Karpas-422 (cell line): ENCODE data around the gene SIGLEC12. TPM values are rescaled to one million over a fixed set of nuclear protein-coding genes. Genes with fewer than 3 reads are reported as not detected.

Experiments used
- DNase-seq: peaks from one replicate; pipeline ENCODE4 v3.0.0-alpha.2; 2015
- H2AFZ ChIP-seq: fragments of 200-600 bp; sonication (generic); 2 replicates; pipeline ENCODE4 v1.6.1; 2014; ENCODE audit warnings: antibody characterized with exemption, low read length, mixed read lengths
- H3K27ac ChIP-seq: fragments of 200-600 bp; sonication (generic); 2 replicates; pipeline ENCODE4 v1.5.1; 2014; ENCODE audit warnings: mild to moderate bottlenecking, low read length, moderate library complexity
- H3K27me3 ChIP-seq: fragments of 200-600 bp; sonication (generic); 2 replicates; pipeline ENCODE4 v1.6.1; 2014; ENCODE audit warnings: low read length, mixed read lengths
- H3K36me3 ChIP-seq: fragments of 200-600 bp; sonication (generic); 2 replicates; pipeline ENCODE4 v1.6.1; 2014; ENCODE audit warnings: low read length, mixed read lengths; ENCODE audit not compliant: insufficient read depth
- H3K4me1 ChIP-seq: fragments of 200-600 bp; sonication (generic); 2 replicates; pipeline ENCODE4 v1.6.1; 2014; ENCODE audit warnings: mild to moderate bottlenecking, low read length, mixed read lengths
- H3K4me2 ChIP-seq: fragments of 200-600 bp; sonication (generic); 2 replicates; pipeline ENCODE4 v1.6.1; 2014; ENCODE audit warnings: low read length, low read depth, mild to moderate bottlenecking; ENCODE audit not compliant: poor library complexity, severe bottlenecking
- H3K4me3 ChIP-seq: fragments of 200-600 bp; sonication (generic); 2 replicates; pipeline ENCODE4 v1.5.1; 2014; ENCODE audit warnings: mild to moderate bottlenecking, antibody characterized with exemption, low read length, mixed read lengths
- H3K79me2 ChIP-seq: fragments of 200-600 bp; sonication (generic); 2 replicates; pipeline ENCODE4 v1.6.1; 2014; ENCODE audit warnings: mild to moderate bottlenecking, low read length, mixed read lengths
- H3K9ac ChIP-seq: fragments of 200-600 bp; sonication (generic); 2 replicates; pipeline ENCODE4 v1.6.0; 2014; ENCODE audit warnings: low read length
- H3K9me2 ChIP-seq: fragments of 200-600 bp; sonication (generic), shearing (Covaris generic); replicated peaks from 2 replicates; pipeline ENCODE4 v1.6.0; 2014; ENCODE audit warnings: mild to moderate bottlenecking, low read length, moderate library complexity; ENCODE audit not compliant: insufficient read depth
- H3K9me3 ChIP-seq: fragments of 300-700, 200-600 bp; sonication (generic); 2 replicates; pipeline ENCODE4 v1.6.1; 2014; ENCODE audit warnings: low read length, mixed read lengths
- H4K20me1 ChIP-seq: fragments of 200-600 bp; sonication (generic); 2 replicates; pipeline ENCODE4 v1.6.1; 2014; ENCODE audit warnings: mild to moderate bottlenecking, antibody characterized with exemption, low read length, low read depth; ENCODE audit not compliant: insufficient read depth
- total RNA-seq: library from RNA; depleted of rRNA; stranded (reverse); fragments of >200 nt; shearing (Covaris generic); gene quantifications from 2 replicates; pipeline ENCODE4 v1.2.3, GENCODE V29; 2014; ENCODE audit warnings: low replicate concordance

Gene SIGLEC12
- total RNA-seq, 1 experiment from 2014 or later = not detected

- no peaks in the 10 kb centered on the region for H3K36me3 ChIP-seq
- H4K20me1 ChIP-seq = no peaks in the 10 kb centered on the region
- no peak overlapping the region for H3K4me2 ChIP-seq
- no peaks in the 10 kb centered on the region for H3K79me2 ChIP-seq
- H2AFZ ChIP-seq = no peak overlapping the region
- H3K9me3 ChIP-seq = no peaks in the 10 kb centered on the region
- no peak for DNase-seq
- no peak overlapping the region for H3K27ac ChIP-seq
- H3K4me1 ChIP-seq = peaks cover 7% of the 10 kb centered on the region
- no peak overlapping the region for H3K9ac ChIP-seq
- no peaks in the 10 kb centered on the region for H3K9me2 ChIP-seq
- H3K27me3 ChIP-seq = no peaks in the 10 kb centered on the region
- no peak overlapping the region for H3K4me3 ChIP-seq
Measured at GRCh38 chr19:51513968-51514367, 12.4 kb upstream of the SIGLEC12 start.

- Histone ChIP-seq H3K4me1 (peaks cover 7% of the 10 kb centered on the region), H3K79me2 (no peaks in the 10 kb centered on the region), H3K4me2 (no peak overlapping the region), H3K4me3 (no peak overlapping the region), H3K36me3 (no peaks in the 10 kb centered on the region), H3K9me3 (no peaks in the 10 kb centered on the region), H3K9me2 (no peaks in the 10 kb centered on the region), H4K20me1 (no peaks in the 10 kb centered on the region), H3K27me3 (no peaks in the 10 kb centered on the region), H3K9ac (no peak overlapping the region), H3K27ac (no peak overlapping the region), H2AFZ (no peak overlapping the region)
- peak; percentile 65 for DNase-seq
Measured at GRCh38 chr19:51511353-51511752, 9.8 kb upstream of the SIGLEC12 start.

GRCh38 chr19:51509823-51510660 lies 8.4 kb upstream of the SIGLEC12 start:
- Histone ChIP-seq H3K9me3 (no peaks in the 10 kb centered on the region), H3K27ac (no peak overlapping the region), H3K79me2 (no peaks in the 10 kb centered on the region), H3K4me2 (no peak overlapping the region), H3K4me3 (no peak overlapping the region), H3K9ac (no peak overlapping the region), H3K9me2 (no peaks in the 10 kb centered on the region), H4K20me1 (no peaks in the 10 kb centered on the region), H2AFZ (no peak overlapping the region), H3K36me3 (no peaks in the 10 kb centered on the region), H3K4me1 (peaks cover 7% of the 10 kb centered on the region), H3K27me3 (no peaks in the 10 kb centered on the region)
- DNase-seq = no peak

GRCh38 chr19:51508059-51508733 lies 6.6 kb upstream of the SIGLEC12 start:
- H3K4me2 ChIP-seq = no peak overlapping the region
- H3K36me3 ChIP-seq = no peaks in the 10 kb centered on the region
- no peaks in the 10 kb centered on the region for H3K9me2 ChIP-seq
- H3K79me2 ChIP-seq = no peaks in the 10 kb centered on the region
- no peaks in the 10 kb centered on the region for H3K27me3 ChIP-seq
- H2AFZ ChIP-seq = no peak overlapping the region
- DNase-seq = no peak
- H3K9ac ChIP-seq = no peak overlapping the region
- no peaks in the 10 kb centered on the region for H4K20me1 ChIP-seq
- H3K4me3 ChIP-seq = no peak overlapping the region
- peaks cover 7% of the 10 kb centered on the region for H3K4me1 ChIP-seq
- no peaks in the 10 kb centered on the region for H3K9me3 ChIP-seq
- H3K27ac ChIP-seq = no peak overlapping the region

DNA sequence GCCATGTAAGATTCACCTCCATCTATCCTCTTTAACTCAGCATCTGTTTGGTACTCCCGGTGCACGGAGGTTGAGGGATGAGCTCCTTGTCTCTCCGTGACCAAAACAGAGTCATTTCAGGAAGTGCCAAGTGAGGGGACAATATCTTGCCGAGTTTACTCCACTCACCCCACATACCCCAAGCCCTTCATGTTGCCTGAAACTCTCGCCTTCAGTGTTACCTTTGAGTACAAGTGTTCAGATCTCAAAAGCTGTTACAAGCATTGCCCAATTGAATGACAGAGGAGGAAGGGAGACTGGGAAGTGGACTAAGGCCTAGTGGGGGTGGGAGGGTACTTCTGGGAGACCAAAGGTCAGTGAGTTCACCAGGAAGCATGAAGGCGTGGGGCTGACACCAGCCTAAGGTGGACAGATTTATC lies 6.0 kb upstream of the SIGLEC12 start:
- Histone ChIP-seq H3K4me1 (peaks cover 7% of the 10 kb centered on the region), H3K36me3 (no peaks in the 10 kb centered on the region), H2AFZ (no peak overlapping the region), H3K79me2 (no peaks in the 10 kb centered on the region), H3K9me3 (no peaks in the 10 kb centered on the region), H3K9me2 (no peaks in the 10 kb centered on the region), H3K4me3 (no peak overlapping the region), H3K27ac (no peak overlapping the region), H3K27me3 (no peaks in the 10 kb centered on the region), H3K9ac (no peak overlapping the region), H4K20me1 (no peaks in the 10 kb centered on the region), H3K4me2 (no peak overlapping the region)
- DNase-seq = no peak

GRCh38 chr19:51507192-51507591 lies 5.6 kb upstream of the SIGLEC12 start:
- no peak for DNase-seq
- Histone ChIP-seq H3K27me3 (no peaks in the 10 kb centered on the region), H3K4me1 (peaks cover 7% of the 10 kb centered on the region), H3K9me2 (no peaks in the 10 kb centered on the region), H3K4me2 (no peak overlapping the region), H3K9me3 (no peaks in the 10 kb centered on the region), H3K9ac (no peak overlapping the region), H3K79me2 (no peaks in the 10 kb centered on the region), H3K4me3 (no peak overlapping the region), H3K27ac (no peak overlapping the region), H3K36me3 (no peaks in the 10 kb centered on the region), H2AFZ (no peak overlapping the region), H4K20me1 (no peaks in the 10 kb centered on the region)

DNA sequence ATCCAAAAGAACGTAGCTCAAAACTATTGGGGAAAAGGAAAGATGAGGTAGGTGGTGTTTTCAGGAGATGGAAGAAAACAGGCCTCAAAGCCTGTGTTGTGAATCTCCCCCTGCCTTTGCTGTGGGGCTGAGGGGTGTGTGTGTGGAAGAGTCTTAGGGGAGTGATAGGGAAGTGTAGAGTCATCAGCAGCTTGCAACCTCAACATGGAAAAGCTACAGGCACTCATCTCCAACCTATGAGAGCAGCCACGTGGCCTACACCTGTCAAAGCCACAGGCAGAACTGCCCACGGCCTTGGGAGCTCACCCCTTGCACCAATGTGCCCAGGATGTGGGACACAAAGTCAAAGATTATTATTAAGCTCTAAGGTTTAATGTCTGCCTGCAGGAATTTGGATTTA lies 4.3 kb upstream of the SIGLEC12 start:
- no peaks in the 10 kb centered on the region for H3K9me3 ChIP-seq
- no peak overlapping the region for H3K9ac ChIP-seq
- H3K4me3 ChIP-seq = no peak overlapping the region
- no peaks in the 10 kb centered on the region for H3K9me2 ChIP-seq
- H3K27ac ChIP-seq = no peak overlapping the region
- H4K20me1 ChIP-seq = no peaks in the 10 kb centered on the region
- H3K27me3 ChIP-seq = no peaks in the 10 kb centered on the region
- no peak for DNase-seq
- H3K79me2 ChIP-seq = no peaks in the 10 kb centered on the region
- H2AFZ ChIP-seq = no peak overlapping the region
- H3K4me1 ChIP-seq = peaks cover 7% of the 10 kb centered on the region
- no peak overlapping the region for H3K4me2 ChIP-seq
- no peaks in the 10 kb centered on the region for H3K36me3 ChIP-seq

DNA sequence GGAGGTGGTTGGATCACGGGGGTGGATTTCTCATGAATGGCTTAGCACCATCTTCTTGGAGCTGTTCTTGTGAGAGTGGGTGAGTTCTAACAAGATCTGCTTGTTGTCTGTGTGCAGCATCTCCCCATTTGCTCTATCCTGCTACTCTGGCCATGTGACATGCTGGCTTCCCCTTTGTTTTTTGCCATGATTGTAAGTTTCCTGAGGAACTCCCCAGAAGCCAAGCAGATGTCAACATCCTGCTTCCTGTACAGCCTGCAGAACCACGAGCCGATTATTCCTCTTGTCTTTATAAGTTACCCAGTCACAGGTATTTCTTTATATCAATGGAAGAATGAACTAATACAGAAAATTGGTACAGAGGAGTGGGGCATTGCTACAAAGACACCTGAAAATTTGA lies 2.3 kb upstream of the SIGLEC12 start:
- no peaks in the 10 kb centered on the region for H3K36me3 ChIP-seq
- H3K27ac ChIP-seq = no peak overlapping the region
- no peak overlapping the region for H3K4me2 ChIP-seq
- no peaks in the 10 kb centered on the region for H3K4me1 ChIP-seq
- H4K20me1 ChIP-seq = no peaks in the 10 kb centered on the region
- no peak overlapping the region for H3K9ac ChIP-seq
- H3K9me3 ChIP-seq = no peaks in the 10 kb centered on the region
- no peaks in the 10 kb centered on the region; the same call in 1 of the 2 replicates for H3K27me3 ChIP-seq
- no peak overlapping the region for H2AFZ ChIP-seq
- DNase-seq = no peak
- no peaks in the 10 kb centered on the region for H3K79me2 ChIP-seq
- no peaks in the 10 kb centered on the region for H3K9me2 ChIP-seq
- H3K4me3 ChIP-seq = no peak overlapping the region
